Spleen (tissue), 7 donors: ENCODE measurements around the gene GP5.

Experiments
- POLR2A ChIP-seq, 3 donors: fragments of 450-650 bp; IDR thresholded peaks; one replicate each; pipeline ENCODE4 v1.5.1; 2017; ENCODE audit warnings: antibody characterized with exemption in 3 of 3, mild to moderate bottlenecking in 1 of 3
- TF ChIP-seq, protein P1 (sequence below), 11 experiments: fragments of 200-600 bp in 7 of 11; fragments of 450-650 bp in 4 of 11; sonication (generic) in 4 of 11; IDR thresholded peaks in 8 of 11; conservative IDR thresholded peaks in 3 of 11; 1 replicate in 7 of 11; 2 replicates in 4 of 11; pipeline versions ENCODE4 v1.4.0 to v1.8.0; 2016 to 2021; ENCODE audit warnings: antibody characterized with exemption in 11 of 11, inconsistent platforms in 4 of 11, mild to moderate bottlenecking in 1 of 11
- donor health status: DM: no; HTN: no; CAD: no; lungs with moderate emphysema.
- donor health status: DM: no; HTN: no; CAD: no.
- donor health status: DM: no; HTN: no; CAD: no.

DNA sequence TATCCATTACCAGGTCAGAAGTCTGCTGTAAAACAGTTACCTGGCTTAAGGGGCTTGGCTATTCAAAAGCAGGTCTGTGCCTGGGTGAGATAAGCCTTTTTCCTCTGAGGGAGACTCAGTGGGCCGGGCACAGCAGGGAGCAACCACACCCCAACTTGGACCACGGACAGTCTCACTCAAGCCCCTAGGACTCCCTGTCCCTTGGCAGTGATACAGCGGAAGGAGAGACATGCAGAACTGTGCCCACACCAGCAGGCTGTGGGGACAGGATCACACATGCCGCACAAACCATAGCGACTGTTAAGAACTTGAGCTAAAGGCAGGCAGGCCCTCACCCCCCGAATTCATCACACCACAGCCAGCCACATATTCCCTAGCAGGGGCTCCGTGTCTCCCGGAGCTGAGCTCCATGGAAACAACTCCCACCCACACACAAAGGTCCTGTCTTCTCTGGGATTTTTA lies 2.8 kb upstream of the GP5 start:
- TF ChIP-seq, protein P1, sequence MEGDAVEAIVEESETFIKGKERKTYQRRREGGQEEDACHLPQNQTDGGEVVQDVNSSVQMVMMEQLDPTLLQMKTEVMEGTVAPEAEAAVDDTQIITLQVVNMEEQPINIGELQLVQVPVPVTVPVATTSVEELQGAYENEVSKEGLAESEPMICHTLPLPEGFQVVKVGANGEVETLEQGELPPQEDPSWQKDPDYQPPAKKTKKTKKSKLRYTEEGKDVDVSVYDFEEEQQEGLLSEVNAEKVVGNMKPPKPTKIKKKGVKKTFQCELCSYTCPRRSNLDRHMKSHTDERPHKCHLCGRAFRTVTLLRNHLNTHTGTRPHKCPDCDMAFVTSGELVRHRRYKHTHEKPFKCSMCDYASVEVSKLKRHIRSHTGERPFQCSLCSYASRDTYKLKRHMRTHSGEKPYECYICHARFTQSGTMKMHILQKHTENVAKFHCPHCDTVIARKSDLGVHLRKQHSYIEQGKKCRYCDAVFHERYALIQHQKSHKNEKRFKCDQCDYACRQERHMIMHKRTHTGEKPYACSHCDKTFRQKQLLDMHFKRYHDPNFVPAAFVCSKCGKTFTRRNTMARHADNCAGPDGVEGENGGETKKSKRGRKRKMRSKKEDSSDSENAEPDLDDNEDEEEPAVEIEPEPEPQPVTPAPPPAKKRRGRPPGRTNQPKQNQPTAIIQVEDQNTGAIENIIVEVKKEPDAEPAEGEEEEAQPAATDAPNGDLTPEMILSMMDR (IDR thresholded peaks at IDR 0.05 in 8 of 11, conservative IDR thresholded peaks at IDR 0.05 in 3 of 11), result no peak
- no peak for TF ChIP-seq POLR2A (IDR thresholded peaks at IDR 0.05)
